GM15510 (cell line): Measurements from ENCODE around the gene TGFBR3.

ENCODE experiments used
- POLR2A ChIP-seq: IDR thresholded peaks from 3 replicates; pipeline ENCODE4 v1.6.1; 2011; ENCODE audit warnings: borderline replicate concordance; ENCODE audit not compliant: insufficient read length; ENCODE audit errors: extremely low read depth

TGFBR3 gene

DNA sequence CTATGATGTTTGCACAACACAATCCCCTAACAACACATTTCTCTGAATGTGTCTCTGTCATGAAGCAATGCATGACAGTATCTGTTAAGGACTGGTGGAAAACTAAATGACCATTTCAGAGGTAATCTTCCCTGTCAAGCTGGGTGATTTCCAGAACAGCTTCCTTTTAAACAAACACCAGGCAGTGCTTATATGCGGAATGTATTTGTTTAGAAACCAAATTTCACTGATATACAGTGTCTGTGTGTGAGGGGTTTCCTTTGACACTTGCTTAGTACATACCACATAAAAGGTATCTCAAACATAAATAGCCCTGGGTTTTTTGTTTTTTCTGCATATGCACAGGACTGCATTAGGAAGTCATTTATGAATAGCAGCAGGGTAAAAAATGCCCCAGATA, 95.6 kb downstream of the TGFBR3 start:
- no peak for TF ChIP-seq POLR2A

DNA sequence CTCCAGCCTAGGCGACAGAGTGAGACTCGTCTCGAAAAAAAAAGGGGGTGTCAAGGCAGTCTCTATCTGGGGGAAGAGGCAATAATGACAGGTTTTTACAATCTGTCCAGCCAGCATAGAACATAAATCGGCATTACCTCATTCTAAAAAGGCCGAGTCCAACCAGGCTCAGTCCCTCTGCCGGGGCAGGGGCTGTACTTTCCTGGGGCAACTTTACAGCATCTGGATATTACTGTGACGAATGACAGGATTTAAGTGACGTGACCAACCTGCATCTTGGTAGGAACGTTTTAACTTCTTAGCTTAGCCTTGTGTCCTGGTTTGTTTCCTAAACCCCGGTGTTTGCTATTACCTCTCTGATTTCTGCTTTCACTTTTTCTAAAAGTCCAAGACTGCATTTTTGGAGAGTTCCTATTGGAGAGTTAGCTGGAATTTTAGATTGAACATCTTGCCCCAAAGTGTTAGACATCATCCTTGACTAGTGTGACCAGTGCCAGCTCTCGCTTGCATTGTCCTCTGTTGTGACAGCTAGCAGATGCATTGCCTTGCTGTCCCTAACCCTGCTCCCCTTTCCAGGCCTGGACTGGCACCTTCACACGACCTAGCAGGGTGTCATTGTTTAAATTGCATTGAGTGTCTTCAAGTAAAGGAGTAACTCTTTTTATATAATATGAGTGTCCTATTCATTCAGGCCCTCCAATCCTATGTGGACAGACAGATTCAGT, 96.5 kb downstream of the TGFBR3 start:
- TF ChIP-seq POLR2A = no peak

DNA sequence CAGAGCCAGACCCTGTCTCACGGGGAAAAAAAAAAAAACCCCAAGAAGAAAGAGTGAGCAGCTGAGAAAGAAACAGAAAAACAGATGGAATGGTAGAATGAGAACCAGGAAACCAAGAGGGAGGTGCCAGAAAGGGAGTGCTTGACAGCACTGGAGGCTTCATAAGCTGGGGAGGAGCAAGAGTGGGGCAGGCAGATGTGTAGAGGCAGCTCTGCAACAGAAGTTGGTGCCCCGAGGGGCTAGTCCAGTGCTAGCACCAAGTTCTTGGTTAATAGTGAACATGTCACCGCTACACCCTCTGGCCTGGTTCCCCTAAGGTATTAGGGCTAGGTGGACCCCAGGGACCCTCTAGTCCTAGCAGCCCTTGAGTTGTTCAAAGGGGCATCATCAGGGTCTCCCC, 98.0 kb downstream of the TGFBR3 start:
- TF ChIP-seq POLR2A = no peak

DNA sequence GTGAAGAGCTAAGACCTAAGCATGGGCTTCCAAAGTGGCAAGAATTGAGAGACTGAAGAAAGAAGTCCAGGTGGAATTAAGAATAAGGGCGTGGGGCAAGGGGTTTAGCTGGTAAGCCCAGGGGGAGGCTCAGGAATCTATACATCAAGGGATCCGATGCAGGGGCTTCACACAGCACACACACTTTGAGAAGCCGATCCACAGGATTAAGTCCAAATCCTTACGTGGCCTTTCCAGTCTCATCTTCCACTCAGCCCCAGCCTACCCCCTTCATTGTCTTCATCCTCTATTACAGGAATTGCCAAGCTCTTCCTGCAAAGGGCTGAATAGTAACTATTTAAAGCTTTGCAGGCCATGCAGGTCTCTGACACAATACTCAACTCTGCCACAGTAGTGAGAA, 101.3 kb downstream of the TGFBR3 start:
- no peak for TF ChIP-seq POLR2A

DNA sequence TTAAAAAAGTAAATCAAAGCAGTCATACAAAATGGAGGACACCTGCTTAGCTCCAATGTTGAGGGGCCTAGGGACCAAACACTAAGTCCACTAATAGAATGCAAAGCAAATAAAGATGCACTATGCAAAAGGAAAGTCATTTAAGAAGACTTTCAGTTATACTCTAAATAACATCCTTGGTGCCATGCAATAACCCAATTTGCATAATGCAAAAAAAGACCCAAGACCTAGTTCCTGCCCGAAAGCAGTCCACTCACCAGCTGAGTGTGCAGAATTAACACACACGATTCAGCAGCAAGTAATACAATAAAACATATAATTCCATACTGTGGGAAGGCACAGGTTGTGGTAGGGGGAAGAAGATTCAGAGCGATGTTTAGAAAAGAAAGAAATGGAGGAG, 101.8 kb downstream of the TGFBR3 start:
- TF ChIP-seq POLR2A = no peak

DNA sequence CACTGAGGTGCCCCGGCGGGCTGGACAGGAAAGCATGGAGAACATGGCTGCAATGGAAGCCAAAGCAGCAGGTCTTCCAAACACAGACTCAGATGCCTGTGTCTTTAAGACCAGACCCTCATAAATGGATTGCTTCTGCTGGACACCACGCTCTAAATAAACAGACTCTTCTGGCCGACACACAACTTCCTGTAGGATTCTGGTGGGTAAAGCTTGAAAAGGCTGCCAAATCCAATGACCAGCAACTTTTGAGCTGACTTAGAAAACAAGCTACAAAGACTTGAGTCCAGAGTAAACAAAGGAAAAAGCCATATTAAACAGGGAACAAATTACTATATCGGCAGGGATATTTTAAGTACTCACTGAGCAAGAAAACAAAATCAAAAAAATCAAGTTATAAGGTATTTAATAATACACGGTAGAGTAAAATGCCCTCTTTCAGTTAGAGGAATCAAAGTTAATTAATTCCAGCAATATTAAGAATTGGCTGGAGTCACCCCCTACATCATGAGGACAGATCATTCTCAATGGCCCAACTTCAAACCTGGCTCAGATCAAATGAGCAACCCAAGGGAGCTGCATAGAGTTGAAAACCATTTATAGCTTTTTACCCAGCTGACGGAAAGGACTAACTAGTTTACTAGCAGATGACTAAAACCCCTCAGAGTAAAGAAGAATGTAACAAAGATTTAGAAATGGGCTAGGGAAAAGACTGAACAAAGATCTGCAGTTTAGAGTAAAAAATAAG, 102.4 kb downstream of the TGFBR3 start:
- TF ChIP-seq POLR2A = no peak

DNA sequence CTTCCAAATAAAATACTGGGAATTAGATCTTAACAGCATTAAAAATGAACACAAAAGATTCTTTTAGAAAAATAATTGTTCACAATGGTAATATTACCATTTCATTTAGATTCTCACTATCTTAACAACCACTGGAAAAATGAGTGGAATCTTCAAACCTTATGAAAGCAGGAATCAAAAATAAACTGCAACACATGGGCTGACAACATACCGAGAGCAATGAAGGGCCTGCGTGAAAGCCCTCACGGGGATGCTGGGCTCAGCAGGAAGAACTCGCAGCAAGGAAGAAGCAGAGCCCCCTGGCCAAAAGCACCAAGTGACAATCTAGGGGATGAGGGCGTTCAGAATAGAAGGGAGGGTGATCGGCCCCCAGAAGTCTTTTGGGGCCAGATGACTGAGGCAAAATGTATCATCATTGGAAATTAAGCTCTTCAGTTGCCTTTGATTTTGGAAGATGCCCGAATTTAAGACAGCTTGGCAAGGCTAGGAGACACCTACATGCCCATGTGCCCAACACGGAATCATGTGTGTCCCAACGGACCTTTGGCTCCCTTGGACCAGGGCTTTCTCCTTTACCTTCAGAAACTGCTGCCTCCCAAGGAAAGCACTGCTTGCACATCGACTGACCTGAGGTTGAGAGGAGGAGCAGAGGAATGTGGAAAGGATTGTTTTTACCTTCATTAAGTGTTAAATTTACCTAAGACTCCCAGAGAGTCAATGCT, 103.9 kb downstream of the TGFBR3 start:
- TF ChIP-seq POLR2A = no peak

DNA sequence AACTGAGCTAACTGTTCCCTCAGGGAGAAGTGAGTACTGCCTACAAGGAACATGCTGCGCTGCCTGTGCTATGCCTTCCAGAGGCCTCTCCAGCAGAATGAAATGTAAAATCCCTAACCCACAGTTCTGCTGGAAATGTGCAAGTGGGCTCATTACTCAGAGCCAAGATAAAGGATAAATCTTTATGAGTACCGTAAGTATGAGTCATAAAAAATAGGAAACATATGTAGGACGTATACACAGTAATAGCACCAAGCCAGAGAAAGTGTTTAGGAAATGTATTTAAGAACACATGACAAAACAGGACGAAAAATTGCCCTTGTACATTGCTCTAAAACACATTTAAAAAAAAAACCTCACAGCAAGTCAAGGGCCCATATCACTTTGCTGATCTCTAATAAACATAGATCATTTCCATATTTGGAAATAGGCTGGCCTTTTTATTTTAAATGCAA, 104.6 kb downstream of the TGFBR3 start:
- TF ChIP-seq POLR2A = no peak

DNA sequence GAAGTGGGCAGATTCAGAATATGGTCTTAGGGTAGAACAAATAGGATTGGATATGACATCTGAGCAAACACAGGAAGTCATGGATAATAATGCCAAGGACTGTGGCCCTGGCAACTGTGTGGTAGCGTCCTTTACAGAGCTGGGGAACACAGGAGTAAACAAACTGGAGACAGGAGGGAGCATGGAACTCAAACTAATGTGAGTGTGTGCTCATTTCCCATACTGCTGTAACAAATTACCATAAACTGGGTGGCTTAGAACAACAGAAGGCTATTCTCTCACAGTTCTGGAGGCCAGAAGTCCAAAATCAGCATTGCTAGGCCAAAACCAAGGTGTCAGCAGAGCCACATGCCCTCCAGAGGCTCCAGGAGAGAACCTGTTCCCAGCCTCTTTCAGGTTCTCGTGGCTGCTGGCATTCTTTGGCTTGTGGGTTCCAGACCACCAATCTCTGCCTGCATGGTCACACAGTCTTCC, 106.4 kb downstream of the TGFBR3 start:
- no peak for TF ChIP-seq POLR2A

DNA sequence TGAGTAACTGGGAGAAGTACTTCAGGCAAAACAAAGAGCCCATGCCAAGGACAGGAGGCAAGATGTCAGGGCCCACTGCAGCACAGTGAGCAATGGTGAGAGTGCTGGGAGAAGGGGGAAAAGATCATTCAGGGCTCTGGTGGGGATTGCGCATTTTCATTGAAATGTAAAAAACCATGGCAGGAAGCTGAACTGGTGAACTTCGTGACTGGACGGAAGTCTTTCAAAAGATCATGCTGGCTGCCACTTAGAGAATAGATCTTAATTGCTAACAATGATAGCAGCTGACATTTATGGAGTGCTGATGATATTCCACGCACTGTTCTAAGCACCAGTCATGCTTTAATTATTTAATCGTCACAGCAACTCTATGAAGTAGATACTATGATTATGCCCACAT, 107.0 kb downstream of the TGFBR3 start:
- TF ChIP-seq POLR2A = no peak

DNA sequence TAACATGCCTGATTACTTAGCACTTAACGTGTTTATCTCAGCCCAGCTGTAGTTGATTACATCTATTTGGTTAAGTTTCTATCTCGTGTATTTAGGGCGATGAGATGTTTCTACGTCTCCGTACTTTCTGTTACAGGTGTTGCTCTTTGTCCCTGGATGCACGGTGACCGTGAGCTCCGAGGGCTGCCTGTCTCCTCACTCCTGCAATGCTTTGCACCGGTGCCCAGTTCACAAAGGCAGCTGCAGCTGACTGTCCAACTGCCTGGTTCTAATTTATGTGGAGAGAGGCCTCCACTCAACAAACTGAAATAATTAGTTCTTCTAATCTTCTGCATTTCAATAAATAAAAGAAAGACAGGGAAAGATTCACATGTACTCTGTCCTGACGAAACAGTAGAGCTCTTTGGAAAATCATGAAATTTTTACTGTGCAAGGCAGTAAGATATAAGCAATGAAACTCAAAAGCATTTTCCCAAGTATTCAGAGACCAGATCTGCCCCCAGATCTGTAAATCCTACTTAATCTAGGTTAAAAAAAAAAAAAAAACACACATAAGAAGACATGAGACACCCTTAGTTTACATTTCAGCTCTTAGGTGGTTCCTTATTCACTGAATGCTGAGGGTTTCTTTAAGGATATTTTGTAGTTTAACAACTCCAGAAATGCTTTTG, 108.2 kb downstream of the TGFBR3 start:
- no peak for TF ChIP-seq POLR2A

DNA sequence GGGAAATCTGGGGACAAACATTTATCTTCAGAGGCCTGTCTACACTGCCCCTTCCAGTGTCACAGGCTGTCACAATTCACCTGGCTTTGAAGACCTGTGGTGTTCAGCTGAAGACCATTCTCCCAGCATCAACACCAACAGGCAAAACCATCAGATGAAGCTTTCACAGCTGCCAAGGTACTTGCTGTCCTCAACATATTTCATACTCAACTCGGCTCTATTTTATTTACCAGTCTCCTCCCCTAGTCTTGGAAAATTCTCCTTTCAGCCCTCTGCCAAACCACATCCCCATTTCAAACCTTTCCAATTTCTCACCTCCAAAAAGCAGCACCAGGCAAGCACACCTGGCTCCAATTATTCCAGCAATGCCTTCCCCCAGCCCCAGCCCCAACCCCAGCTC, 108.8 kb downstream of the TGFBR3 start:
- TF ChIP-seq POLR2A = no peak

DNA sequence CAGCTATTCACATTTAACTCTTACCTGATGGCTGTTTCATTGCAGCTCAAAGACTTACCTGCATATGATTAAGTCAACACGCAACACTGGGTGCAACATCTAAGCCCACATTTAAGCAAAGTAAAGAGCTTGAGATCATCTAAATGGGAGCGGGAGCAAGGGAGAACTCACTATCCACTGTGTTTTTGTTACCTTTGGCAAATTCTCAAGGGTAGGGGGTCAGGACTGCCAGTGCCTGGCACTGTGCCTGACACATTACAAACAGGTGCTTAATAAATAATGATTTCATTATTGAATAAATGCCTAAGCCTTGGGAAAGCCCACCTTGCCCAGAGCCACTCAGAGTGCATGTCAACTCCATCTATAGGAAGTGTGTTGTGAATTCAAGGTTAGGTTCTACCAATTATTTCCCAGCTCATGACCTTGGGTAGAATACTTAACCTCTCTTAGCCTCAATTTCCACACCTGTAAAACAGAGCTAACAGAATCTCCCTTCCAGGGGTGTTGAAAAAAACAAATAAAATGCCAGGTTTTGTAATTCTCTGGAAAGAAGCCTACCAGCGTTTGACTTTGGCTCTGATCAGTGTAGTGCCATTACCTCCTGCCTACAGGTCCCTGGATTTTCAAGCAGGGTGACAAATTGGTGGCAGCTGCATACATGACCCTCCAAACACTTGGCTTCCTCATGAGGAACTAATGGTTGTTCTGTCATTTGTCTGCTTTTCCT, 109.7 kb downstream of the TGFBR3 start:
- no peak for TF ChIP-seq POLR2A

DNA sequence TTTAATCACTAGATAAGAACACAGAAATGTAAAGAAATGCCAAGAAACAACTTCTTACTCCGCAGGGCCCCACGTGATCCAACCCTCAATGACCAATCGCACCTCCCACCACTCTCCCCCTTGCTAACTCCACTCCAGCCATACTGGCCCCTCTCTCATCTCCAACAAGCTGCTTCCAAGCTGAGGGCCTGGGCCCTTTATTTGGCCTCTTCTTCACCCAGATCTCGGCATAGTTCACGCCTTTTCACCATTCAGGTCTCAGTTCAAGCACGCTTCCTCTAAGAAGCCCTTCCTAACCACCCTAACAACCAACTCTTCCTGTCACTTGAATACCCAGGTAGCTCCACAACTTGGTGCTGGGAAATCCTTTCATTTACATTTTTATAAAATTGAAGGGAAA, 110.7 kb downstream of the TGFBR3 start:
- TF ChIP-seq POLR2A = no peak
